HG03066 (cell line): ENCODE measurements around the gene FRMD3.

Source experiments
- ATAC-seq: cut with Tn5 transposase; IDR thresholded peaks from one replicate; pipeline ENCODE4 v1.9.1; 2021; ENCODE audit warnings: low read depth; ENCODE audit not compliant: unreplicated experiment

FRMD3 gene

DNA sequence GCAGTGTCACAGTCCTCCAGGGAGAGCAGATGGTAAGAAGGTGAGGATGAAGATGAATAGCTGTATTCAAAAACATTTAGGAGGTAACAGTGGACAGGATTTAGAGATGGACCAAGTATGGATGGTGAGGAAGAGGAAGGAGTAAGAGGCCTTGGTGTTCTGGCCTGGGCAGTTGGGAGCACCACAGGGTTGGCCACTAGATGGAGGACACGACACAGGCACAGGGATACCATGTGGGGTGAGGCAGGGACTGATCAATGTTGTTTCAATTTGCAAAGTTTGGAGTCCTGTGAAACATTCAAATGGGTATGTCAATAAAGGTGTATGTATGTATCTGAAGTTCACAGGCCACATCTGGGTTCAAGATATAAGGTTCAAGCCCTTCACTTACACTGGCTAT lies 334.2 kb downstream of the FRMD3 start:
- ATAC-seq, result no peak

DNA sequence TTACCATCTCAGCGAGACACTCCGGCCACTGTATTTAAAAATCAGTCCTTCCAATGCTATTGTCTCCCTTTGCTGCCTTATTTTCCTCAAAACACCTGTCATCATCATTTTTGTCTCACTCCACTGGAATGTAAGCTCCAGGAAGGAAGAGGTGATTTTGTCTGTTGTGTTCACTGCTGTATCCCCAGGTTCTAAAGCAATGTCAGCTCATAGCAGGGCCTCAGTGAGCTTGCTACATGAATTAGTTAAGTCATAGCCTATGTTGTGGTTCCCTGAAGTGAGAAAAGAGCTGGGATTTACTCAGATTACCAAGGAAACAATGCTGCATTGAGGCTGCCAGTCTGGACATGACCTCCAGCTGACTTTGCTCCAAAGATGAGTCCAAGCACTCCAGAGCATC lies 337.7 kb downstream of the FRMD3 start:
- ATAC-seq, result no peak

DNA sequence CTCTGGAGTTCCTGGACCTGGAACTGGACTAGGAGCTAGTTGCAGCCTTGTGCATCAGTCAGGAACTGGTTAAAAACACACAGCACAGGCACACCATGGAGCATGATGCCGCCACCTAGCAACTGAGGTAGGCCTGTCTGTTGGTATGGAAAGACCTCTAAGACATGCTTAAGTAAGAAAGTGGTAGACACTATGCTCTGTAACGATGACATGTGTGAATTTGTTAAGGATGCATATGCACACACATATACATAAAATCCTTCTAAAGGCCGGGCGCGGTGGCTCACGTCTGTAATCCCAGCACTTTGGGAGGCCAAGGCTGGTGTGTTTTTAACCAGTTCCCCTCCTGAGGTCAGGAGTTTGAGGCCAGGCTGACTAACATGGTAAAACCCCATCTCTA lies 338.4 kb downstream of the FRMD3 start:
- ATAC-seq, result no peak

DNA sequence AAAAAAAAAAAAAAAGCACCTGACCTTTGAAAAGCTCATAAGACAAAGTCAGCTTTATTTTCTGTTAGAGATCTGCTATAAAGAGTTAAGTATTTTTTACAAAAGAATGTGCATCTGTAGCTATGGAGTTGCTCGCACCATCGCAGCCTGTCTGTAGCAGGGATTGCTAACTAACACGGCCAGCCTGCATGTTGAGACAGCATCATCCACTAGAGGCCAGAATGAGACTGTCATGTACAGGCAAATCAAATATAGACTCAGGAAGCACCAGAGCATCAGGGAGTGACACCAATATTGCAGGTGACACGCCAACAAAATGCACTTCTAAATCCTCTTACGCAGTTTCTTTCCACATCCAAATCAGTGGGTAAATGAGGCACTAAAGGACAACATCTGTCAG lies 339.0 kb downstream of the FRMD3 start:
- ATAC-seq, result no peak

DNA sequence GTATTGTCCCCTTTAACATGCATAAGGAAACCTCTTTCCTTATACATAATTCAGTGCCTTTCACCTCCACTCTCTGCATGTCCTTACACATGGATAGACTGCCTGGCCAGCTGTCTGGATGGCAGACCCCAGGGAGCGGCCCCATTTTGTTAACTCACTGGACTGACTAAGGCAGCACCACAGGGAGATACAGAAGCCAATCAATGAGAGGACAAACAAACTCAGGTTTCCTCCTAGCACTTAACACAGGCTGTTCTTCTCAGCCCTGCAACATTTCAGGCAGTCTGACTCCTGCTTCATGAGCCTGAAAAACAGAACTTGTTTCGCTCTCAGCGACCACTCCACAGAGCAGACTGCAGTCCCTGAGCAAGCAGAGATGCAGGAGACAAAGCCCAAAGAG lies 339.8 kb downstream of the FRMD3 start:
- ATAC-seq, result no peak

DNA sequence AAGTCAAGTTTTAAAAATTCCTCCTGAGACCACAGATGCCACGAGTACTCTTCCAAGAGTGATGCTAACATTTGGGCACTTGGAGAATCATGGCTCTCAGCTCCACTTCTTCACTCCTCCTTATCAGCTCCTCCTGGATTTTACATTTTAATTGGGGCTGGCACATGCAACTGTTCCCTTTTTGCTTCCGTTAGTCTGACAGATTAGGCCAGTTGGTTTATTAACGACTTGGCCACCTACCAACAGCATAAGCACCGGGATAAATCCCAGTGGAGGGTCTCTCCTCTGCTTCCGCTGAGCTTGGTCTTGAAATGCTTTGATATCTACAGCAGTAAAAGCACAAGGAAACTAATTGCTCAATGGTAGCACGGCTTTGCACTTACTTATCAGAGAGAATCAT lies 340.6 kb downstream of the FRMD3 start:
- no peak for ATAC-seq

DNA sequence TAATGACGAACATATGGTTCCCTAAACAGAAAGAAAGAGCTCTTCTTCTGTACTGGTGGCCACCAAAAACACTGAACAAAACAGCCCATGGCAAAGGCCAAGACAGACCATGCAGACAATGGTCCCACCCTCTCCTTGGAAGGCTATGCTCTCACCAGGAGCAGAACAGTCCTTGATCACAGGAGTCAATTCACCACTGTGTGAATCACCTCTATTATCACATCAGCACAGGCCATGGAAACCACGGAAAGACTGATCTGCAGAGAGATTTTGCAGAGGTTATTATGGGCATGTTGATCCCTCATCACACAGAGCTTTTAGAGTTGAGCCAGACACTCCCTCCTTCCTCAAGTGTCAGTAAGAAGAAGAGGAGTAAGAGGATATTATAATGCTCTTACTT lies 341.3 kb downstream of the FRMD3 start:
- no peak for ATAC-seq
